ENCODE results near the gene LTV1.
"Not testable (repeated sequence)": the region's sequence is repeated elsewhere in the genome, so short reads cannot be mapped to it uniquely, and the experiment has no call there.

Gene LTV1

GRCh38 chr6:143863771-143864170 is 20.6 kb downstream of the LTV1 start:
- Histone ChIP-seq H3K4me3 (ENCODE audit: insufficient read depth in 1 of 2, low read depth in 1 of 2, low read length in 2 of 2) (no peak overlapping the region), H3K9me3 (ENCODE audit: control insufficient read depth, low read length) (no peaks in the 10 kb centered on the region), H3K18ac (ENCODE audit: low read depth in 1 of 2, low read length in 2 of 2) (no peak overlapping the region), H2AK5ac (ENCODE audit: low read length, severe bottlenecking) (no peak overlapping the region), H3K4me1 (ENCODE audit: control insufficient read depth, insufficient read depth, low read depth, low read length) (no peaks in the 10 kb centered on the region), H3K4ac (ENCODE audit: low read depth in 1 of 2, low read length in 2 of 2) (no peak overlapping the region), H2BK120ac (ENCODE audit: low read depth, low read length) (no peak overlapping the region), H2AFZ (ENCODE audit: low read depth, low read length) (no peak overlapping the region), H3K23ac (ENCODE audit: low read length in 2 of 2) (no peak overlapping the region), H2BK15ac (ENCODE audit: low read depth, poor library complexity, severe bottlenecking) (no peak overlapping the region), H2BK5ac (ENCODE audit: low read depth, low read length, poor library complexity, severe bottlenecking) (no peak overlapping the region), H3K14ac (ENCODE audit: low read length in 2 of 2) (no peak overlapping the region), H4K8ac (ENCODE audit: low read length) (no peak overlapping the region), H3K9ac (ENCODE audit: low read length) (no peak overlapping the region), H3K27me3 (ENCODE audit: control insufficient read depth in 1 of 2, insufficient read depth in 1 of 2, low read length in 2 of 2) (no peaks in the 10 kb centered on the region), H2BK12ac (ENCODE audit: low read length in 2 of 2) (no peak overlapping the region), H3K79me1 (replicated peaks; ENCODE audit: low read length, poor library complexity, severe bottlenecking) (peaks cover 3% of the 10 kb centered on the region), H4K91ac (ENCODE audit: low read length) (no peak overlapping the region), H3K4me2 (ENCODE audit: low read length, poor library complexity, severe bottlenecking) (no peak overlapping the region), H3K36me3 (ENCODE audit: control insufficient read depth in 1 of 2, insufficient read depth in 2 of 2, low read depth in 1 of 2, low read length in 2 of 2) (peaks cover 20 to 73% of the 10 kb centered on the region in 2 experiments), H3K27ac (ENCODE audit: low read length, poor library complexity, severe bottlenecking) (no peak overlapping the region)
- WGBS = 98% methylated on average over 2 of the region's 2 CpGs
- DNase-seq = no peak

GRCh38 chr6:143864234-143864633 is 21.1 kb downstream of the LTV1 start, which contains the start of gene ZC2HC1B:
ZC2HC1B (plus strand) TSS chr6:143864474; CDS start chr6:143864540, 66 bp downstream.
- no CpG with 5 or more reads among the region's 1 CpG for WGBS
- H3K9me3 ChIP-seq (ENCODE audit: control insufficient read depth, low read length) = no peaks in the 10 kb centered on the region

GRCh38 chr6:143867236-143867635 is 24.1 kb downstream of the LTV1 start:
- H3K4me2 ChIP-seq (ENCODE audit: low read length, poor library complexity, severe bottlenecking) = no peak overlapping the region
- no peak overlapping the region for H3K4me3 ChIP-seq (ENCODE audit: insufficient read depth in 1 of 2, low read depth in 1 of 2, low read length in 2 of 2)
- no peak overlapping the region for H4K8ac ChIP-seq (ENCODE audit: low read length)
- H3K9ac ChIP-seq (ENCODE audit: low read length) = no peak overlapping the region
- H3K27me3 ChIP-seq (ENCODE audit: control insufficient read depth in 1 of 2, insufficient read depth in 1 of 2, low read length in 2 of 2) = no peaks in the 10 kb centered on the region
- no peak overlapping the region for H2BK12ac ChIP-seq (ENCODE audit: low read length in 2 of 2)
- no peak overlapping the region for H2AK5ac ChIP-seq (ENCODE audit: low read length, severe bottlenecking)
- no peak overlapping the region for H2BK120ac ChIP-seq (ENCODE audit: low read depth, low read length)
- H3K79me1 ChIP-seq (replicated peaks; ENCODE audit: low read length, poor library complexity, severe bottlenecking) = no peaks in the 10 kb centered on the region
- H3K23ac ChIP-seq (ENCODE audit: low read length in 2 of 2) = no peak overlapping the region
- H4K91ac ChIP-seq (ENCODE audit: low read length) = no peak overlapping the region
- H3K4me1 ChIP-seq (ENCODE audit: control insufficient read depth, insufficient read depth, low read depth, low read length) = no peaks in the 10 kb centered on the region
- no peaks in the 10 kb centered on the region for H3K9me3 ChIP-seq (ENCODE audit: control insufficient read depth, low read length)
- H3K4ac ChIP-seq (ENCODE audit: low read depth in 1 of 2, low read length in 2 of 2) = no peak overlapping the region
- H2AFZ ChIP-seq (ENCODE audit: low read depth, low read length) = no peak overlapping the region
- H2BK5ac ChIP-seq (ENCODE audit: low read depth, low read length, poor library complexity, severe bottlenecking) = no peak overlapping the region
- DNase-seq = peak; percentile 10
- no peak overlapping the region for H3K27ac ChIP-seq (ENCODE audit: low read length, poor library complexity, severe bottlenecking)
- no peak overlapping the region for H3K14ac ChIP-seq (ENCODE audit: low read length in 2 of 2)
- no peak overlapping the region for H3K18ac ChIP-seq (ENCODE audit: low read depth in 1 of 2, low read length in 2 of 2)
- peaks cover 9 to 39% of the 10 kb centered on the region in 2 experiments for H3K36me3 ChIP-seq (ENCODE audit: control insufficient read depth in 1 of 2, insufficient read depth in 2 of 2, low read depth in 1 of 2, low read length in 2 of 2)
- H2BK15ac ChIP-seq (ENCODE audit: low read depth, poor library complexity, severe bottlenecking) = no peak overlapping the region

More at GRCh38 chr6:143864234-143864633, 21.1 kb downstream of the LTV1 start, which contains the start of gene ZC2HC1B:
- H3K79me1 ChIP-seq (replicated peaks; ENCODE audit: low read length, poor library complexity, severe bottlenecking) = peaks cover 3% of the 10 kb centered on the region
- no peaks in the 10 kb centered on the region for H3K27me3 ChIP-seq (ENCODE audit: control insufficient read depth in 1 of 2, insufficient read depth in 1 of 2, low read length in 2 of 2)
- no peak within 1 kb of the TSS for H3K27ac ChIP-seq (ENCODE audit: low read length, poor library complexity, severe bottlenecking)
- H4K91ac ChIP-seq (ENCODE audit: low read length) = no peak within 1 kb of the TSS
- no peak within 1 kb of the TSS for H3K9ac ChIP-seq (ENCODE audit: low read length)
- no peak within 1 kb of the TSS for H2BK12ac ChIP-seq (ENCODE audit: low read length in 2 of 2)
- H2BK5ac ChIP-seq (ENCODE audit: low read depth, low read length, poor library complexity, severe bottlenecking) = no peak within 1 kb of the TSS
- DNase-seq = peak; percentile 9
- no peak within 1 kb of the TSS for H3K18ac ChIP-seq (ENCODE audit: low read depth in 1 of 2, low read length in 2 of 2)
- no peak within 1 kb of the TSS for H3K4me3 ChIP-seq (ENCODE audit: insufficient read depth in 1 of 2, low read depth in 1 of 2, low read length in 2 of 2)
- H2AFZ ChIP-seq (ENCODE audit: low read depth, low read length) = no peak within 1 kb of the TSS
- H2BK15ac ChIP-seq (ENCODE audit: low read depth, poor library complexity, severe bottlenecking) = no peak within 1 kb of the TSS
- no peak within 1 kb of the TSS for H2AK5ac ChIP-seq (ENCODE audit: low read length, severe bottlenecking)
- H3K4me1 ChIP-seq (ENCODE audit: control insufficient read depth, insufficient read depth, low read depth, low read length) = no peaks in the 10 kb centered on the region
- no peak within 1 kb of the TSS for H3K14ac ChIP-seq (ENCODE audit: low read length in 2 of 2)
- H2BK120ac ChIP-seq (ENCODE audit: low read depth, low read length) = no peak within 1 kb of the TSS
- H3K36me3 ChIP-seq (ENCODE audit: control insufficient read depth in 1 of 2, insufficient read depth in 2 of 2, low read depth in 1 of 2, low read length in 2 of 2) = peaks cover 20 to 68% of the 10 kb centered on the region in 2 experiments
- no peak within 1 kb of the TSS for H3K23ac ChIP-seq (ENCODE audit: low read length in 2 of 2)
- no peak within 1 kb of the TSS for H3K4ac ChIP-seq (ENCODE audit: low read depth in 1 of 2, low read length in 2 of 2)
- H4K8ac ChIP-seq (ENCODE audit: low read length) = no peak within 1 kb of the TSS
- no peak within 1 kb of the TSS for H3K4me2 ChIP-seq (ENCODE audit: low read length, poor library complexity, severe bottlenecking)

GRCh38 chr6:143868808-143869207 is 25.7 kb downstream of the LTV1 start:
- H3K36me3 ChIP-seq (ENCODE audit: control insufficient read depth in 1 of 2, insufficient read depth in 2 of 2, low read depth in 1 of 2, low read length in 2 of 2) = peaks cover 7 to 24% of the 10 kb centered on the region in 2 experiments
- not testable (repeated sequence) for H3K4me2 ChIP-seq (ENCODE audit: low read length, poor library complexity, severe bottlenecking); H3K27me3 ChIP-seq (ENCODE audit: control insufficient read depth in 1 of 2, insufficient read depth in 1 of 2, low read length in 2 of 2); H3K23ac ChIP-seq (ENCODE audit: low read length in 2 of 2); DNase-seq; H4K8ac ChIP-seq (ENCODE audit: low read length); H3K27ac ChIP-seq (ENCODE audit: low read length, poor library complexity, severe bottlenecking); H2AK5ac ChIP-seq (ENCODE audit: low read length, severe bottlenecking); H3K9ac ChIP-seq (ENCODE audit: low read length); H3K9me3 ChIP-seq (ENCODE audit: control insufficient read depth, low read length); H2BK12ac ChIP-seq (ENCODE audit: low read length in 2 of 2); H2AFZ ChIP-seq (ENCODE audit: low read depth, low read length); H3K4me1 ChIP-seq (ENCODE audit: control insufficient read depth, insufficient read depth, low read depth, low read length); H3K4me3 ChIP-seq (ENCODE audit: insufficient read depth in 1 of 2, low read depth in 1 of 2, low read length in 2 of 2); H2BK5ac ChIP-seq (ENCODE audit: low read depth, low read length, poor library complexity, severe bottlenecking); H4K91ac ChIP-seq (ENCODE audit: low read length); H3K4ac ChIP-seq (ENCODE audit: low read depth in 1 of 2, low read length in 2 of 2); H3K18ac ChIP-seq (ENCODE audit: low read depth in 1 of 2, low read length in 2 of 2); H2BK120ac ChIP-seq (ENCODE audit: low read depth, low read length); H2BK15ac ChIP-seq (ENCODE audit: low read depth, poor library complexity, severe bottlenecking); H3K79me1 ChIP-seq (replicated peaks; ENCODE audit: low read length, poor library complexity, severe bottlenecking); H3K14ac ChIP-seq (ENCODE audit: low read length in 2 of 2)
- 80% methylated on average over 2 of the region's 3 CpGs for WGBS
